HepG2 (cell line): ENCODE measurements around the gene PRR15L. TPM values are rescaled to one million over a fixed set of nuclear protein-coding genes. Genes with fewer than 3 reads are reported as not detected.
A peak's percentile ranks its signal among the peaks of the same experiment; 100 is the strongest.

Source experiments
- ATAC-seq: fragments of 200-7000 bp; cut with Tn5 transposase; 3 replicates; pipeline ENCODE4 v1.9.1; 2020; ENCODE audit warnings: mild to moderate bottlenecking, moderate library complexity
- BruUV-seq: library from RNA; stranded (reverse); fragments of 400-500 nt; replicated peaks from 2 replicates; lab custom pipeline; 2021; lab: Mats Ljungman, UMichigan
- CTCF ChIA-PET: fragments of 300-600 bp; formaldehyde crosslinking; extraction: SDS; loops from one replicate; lab custom pipeline; 2021; ENCODE audit warnings: low total read pairs, inconsistent platforms, low intra/inter-chr PET ratio; lab: Yijun Ruan, JAX
- POLR2A ChIA-PET: fragments of 350-600 bp; sonication (Branson Sonifier 250); formaldehyde crosslinking; loops from one replicate; lab custom pipeline; 2020; ENCODE audit warnings: antibody characterized with exemption, inconsistent platforms; lab: Yijun Ruan, JAX
- DNase-seq: peaks from one replicate; pipeline ENCODE4 v3.0.0-alpha.2; 2015; ENCODE audit warnings: low spot score
- FAIRE-seq: peaks from 3 replicates; lab custom pipeline; 2011; peaks lifted over from hg19 to GRCh38; lab: Jason Lieb, UNC
- H2AFZ ChIP-seq: one replicate; pipeline ENCODE4 v1.6.1; 2011; ENCODE audit warnings: low read length, inconsistent platforms
- H3K27ac ChIP-seq: fragments of 300-600 bp; 3 replicates; pipeline ENCODE4 v1.8.0; 2011; ENCODE audit warnings: mixed run types, mild to moderate bottlenecking, mixed read lengths, low read length, inconsistent platforms; ENCODE audit not compliant: insufficient read depth; ENCODE audit errors: extremely low read length
- H3K27me3 ChIP-seq, 2 experiments: fragments of 200-600 bp in 1 of 2; 2 replicates in 1 of 2; 3 replicates in 1 of 2; pipeline versions ENCODE4 v1.6.0 to v1.8.0; 2011; ENCODE audit warnings: low read length in 2 of 2, mild to moderate bottlenecking in 2 of 2, moderate library complexity in 2 of 2, inconsistent platforms in 1 of 2; ENCODE audit not compliant: insufficient read depth in 2 of 2, control insufficient read depth in 1 of 2
- H3K36me3 ChIP-seq, 2 experiments: fragments of 200-600 bp in 1 of 2; replicated peaks in 1 of 2; 2 replicates in 1 of 2; 3 replicates in 1 of 2; pipeline versions ENCODE4 v1.5.1 to v1.8.0; 2011; ENCODE audit warnings: low read length in 2 of 2, inconsistent platforms in 1 of 2; ENCODE audit not compliant: insufficient read depth in 2 of 2, control insufficient read depth in 1 of 2
- H3K4me1 ChIP-seq: 2 replicates; pipeline ENCODE4 v1.5.1; 2012; ENCODE audit warnings: low read length, inconsistent platforms; ENCODE audit not compliant: insufficient read depth
- H3K4me2 ChIP-seq: 2 replicates; pipeline ENCODE4 v1.6.0; 2011; ENCODE audit warnings: low read depth, low read length, inconsistent platforms
- H3K4me3 ChIP-seq, 3 experiments: fragments of 200-600 bp in 1 of 3; sonication (generic), shearing (Covaris generic) in 1 of 3; replicated peaks in 1 of 3; 2 replicates each; pipeline ENCODE4 v1.5.1; 2011 to 2016; ENCODE audit warnings: low read length in 3 of 3, inconsistent platforms in 2 of 3, low read depth in 2 of 3, mild to moderate bottlenecking in 2 of 3, control low read depth in 1 of 3, mixed read lengths in 1 of 3; ENCODE audit not compliant: insufficient read depth in 1 of 3
- H3K79me2 ChIP-seq: one replicate; pipeline ENCODE4 v1.6.1; 2011; ENCODE audit warnings: low read length, inconsistent platforms; ENCODE audit not compliant: insufficient read depth
- H3K9ac ChIP-seq: 2 replicates; pipeline ENCODE4 v1.6.0; 2011; ENCODE audit warnings: mild to moderate bottlenecking, low read depth, low read length, inconsistent platforms; ENCODE audit not compliant: insufficient read depth
- H3K9me3 ChIP-seq: 2 replicates; pipeline ENCODE4 v1.5.1; 2012; ENCODE audit warnings: mild to moderate bottlenecking, low read length
- H4K20me1 ChIP-seq: 2 replicates; pipeline ENCODE4 v1.6.0; 2011; ENCODE audit warnings: inconsistent platforms, mild to moderate bottlenecking, low read length, moderate library complexity; ENCODE audit not compliant: insufficient read depth
- ELF4 ChIP-seq: sonication (generic); formaldehyde crosslinking; IDR thresholded peaks from 2 replicates; pipeline ENCODE4 v1.5.0; 2020; ENCODE audit warnings: missing genetic modification reagents, mild to moderate bottlenecking, moderate library complexity, borderline replicate concordance
- FOXC1 ChIP-seq: sonication (generic); formaldehyde crosslinking; IDR thresholded peaks from 2 replicates; pipeline ENCODE4 v1.8.0; 2022; ENCODE audit warnings: mild to moderate bottlenecking, missing genetic modification reagents, borderline replicate concordance
- KLF6 ChIP-seq: IDR thresholded peaks from 2 replicates; pipeline ENCODE4 v1.8.0; 2016; ENCODE audit warnings: missing biosample characterization, missing genetic modification reagents
- MTF2 ChIP-seq: sonication (generic); formaldehyde crosslinking; IDR thresholded peaks from 2 replicates; pipeline ENCODE4 v1.5.0; 2020; ENCODE audit warnings: missing genetic modification reagents, borderline replicate concordance
- RAD21 ChIP-seq: fragments of 450-650 bp; formaldehyde crosslinking; IDR thresholded peaks from 2 replicates; pipeline ENCODE4 v1.5.0; 2020; ENCODE audit warnings: mild to moderate bottlenecking
- ZFP82 ChIP-seq: sonication (generic); formaldehyde crosslinking; IDR thresholded peaks from 2 replicates; pipeline ENCODE4 v1.5.1; 2020; ENCODE audit warnings: mild to moderate bottlenecking, missing genetic modification reagents, borderline replicate concordance
- ZNF225 ChIP-seq: sonication (generic); formaldehyde crosslinking; IDR thresholded peaks from 2 replicates; pipeline ENCODE4 v1.4.0; 2020; ENCODE audit warnings: mild to moderate bottlenecking, missing genetic modification reagents
- ZNF326 ChIP-seq: sonication (generic); formaldehyde crosslinking; IDR thresholded peaks from 2 replicates; pipeline ENCODE4 v1.4.0; 2020; ENCODE audit warnings: missing genetic modification reagents, borderline replicate concordance
- ZNF781 ChIP-seq: sonication (generic); formaldehyde crosslinking; IDR thresholded peaks from 2 replicates; pipeline ENCODE4 v1.5.1; 2020; ENCODE audit warnings: borderline replicate concordance, mild to moderate bottlenecking, missing genetic modification reagents; ENCODE audit errors: not compliant biosample characterization
- ZSCAN25 ChIP-seq: sonication (generic); formaldehyde crosslinking; IDR thresholded peaks from 2 replicates; pipeline ENCODE4 v1.8.0; 2022; ENCODE audit warnings: mild to moderate bottlenecking, missing genetic modification reagents
- ZSCAN9 ChIP-seq: IDR thresholded peaks from 2 replicates; pipeline ENCODE4 v1.6.1; 2016; ENCODE audit warnings: borderline replicate concordance
- WGBS: methylation state at CpG from one replicate; pipeline ENCODE4 v1.1.6; 2017; ENCODE audit warnings: low lambda C conversion rate; 5-methylcytosine and 5-hydroxymethylcytosine counted together
- in situ Hi-C: cut with HindIII; loops from 2 replicates; pipeline ENCODE4 v1.10.0; 2017; ENCODE audit warnings: low pct_unique_long_range_greater_than_20kb; ENCODE audit not compliant: extremely low pct_ligation_motif_present
- intact Hi-C: fragments of 100-400 bp; cut with micrococcal nuclease; formaldehyde crosslinking; loops from one replicate; pipeline ENCODE4 v1.10.0; 2022; ENCODE audit not compliant: unreplicated experiment
- polyA plus RNA-seq, 8 experiments: library from polyadenylated mRNA; depleted of rRNA in 3 of 8; stranded (reverse) in 7 of 8; unstranded in 1 of 8; fragments of >200 nt; fragmentation: Illumina TruSeq in 4 of 8; extraction: Trizol in 4 of 8; gene quantifications; 2 replicates each; pipeline versions ENCODE4 v1.2.1 to v1.2.3, GENCODE V29; 2011 to 2016; ENCODE audit warnings: low read depth in 4 of 8, missing spikeins in 1 of 8, mixed read lengths in 1 of 8; ENCODE audit not compliant: insufficient read depth in 1 of 8
- total RNA-seq, 5 experiments: library from RNA; depleted of rRNA; stranded (reverse); fragments of >200 nt; fragmentation: Illumina TruSeq; extraction: Trizol; gene quantifications; 2 replicates each; pipeline ENCODE4 v1.2.3, GENCODE V29; 2016; ENCODE audit warnings: low read depth in 1 of 5
- TF ChIP-seq, protein P1 (sequence below): sonication (generic); formaldehyde crosslinking; IDR thresholded peaks from 2 replicates; pipeline ENCODE4 v1.5.1; 2020; ENCODE audit warnings: mild to moderate bottlenecking, missing genetic modification reagents, borderline replicate concordance

The PRR15L gene
- total and polyA plus RNA-seq, 2 of the 13 experiments (the other 11 are each of a cell fraction or from before 2014, with no cell fraction given), result 0.44 to 2.0 TPM

DNA sequence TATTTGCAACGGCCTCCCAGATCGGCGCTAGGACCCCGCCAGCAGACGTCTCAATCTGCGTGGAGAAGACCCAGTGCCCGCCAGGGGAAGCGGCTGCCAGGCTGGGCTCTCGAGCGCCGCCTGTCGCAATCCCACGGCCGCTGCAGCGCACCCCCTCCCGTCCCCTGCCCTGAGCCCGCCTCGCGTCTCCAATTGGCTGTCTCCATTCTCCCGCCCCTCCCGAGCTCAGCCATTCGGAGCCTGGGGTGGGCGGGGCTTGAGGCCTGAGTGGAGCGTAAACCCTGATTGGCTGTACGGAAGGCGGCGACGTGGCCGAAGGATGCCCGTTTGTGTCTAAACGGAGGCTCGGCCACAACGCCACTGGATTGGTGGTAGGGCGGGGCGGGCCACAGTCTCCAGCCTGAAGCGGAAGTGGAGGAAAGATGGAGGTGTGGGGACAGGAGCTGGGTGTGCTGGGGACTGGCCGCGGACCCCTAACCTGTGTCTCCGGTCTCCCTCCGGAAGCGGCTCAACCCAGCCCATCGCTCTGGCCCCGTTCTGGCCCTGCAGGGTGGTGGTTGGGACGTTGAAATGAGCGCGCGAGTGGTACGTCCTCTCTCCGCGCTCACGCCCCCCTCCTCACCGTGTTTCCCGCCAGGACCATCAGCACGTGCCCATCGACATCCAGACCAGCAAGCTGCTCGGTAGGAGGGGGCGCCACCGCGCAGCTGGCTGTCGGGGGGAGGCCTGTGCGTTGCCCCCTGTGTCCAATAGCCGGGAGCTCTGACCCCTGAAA, 13.2 kb upstream of the PRR15L start, which contains the start of gene CDK5RAP3 (continued):
- TF ChIP-seq ZFP82 (CRISPR knock-in tag) (peak; percentile 98; the same call in 1 of the 2 replicates), MTF2 (CRISPR knock-in tag) (no peak; the same call in 1 of the 2 replicates), ZNF326 (CRISPR knock-in tag) (no peak), ZSCAN9 (CRISPR knock-in tag) (peak; percentile 93), ZNF781 (CRISPR knock-in tag) (peak; percentile 98), ZNF225 (CRISPR knock-in tag) (peak; percentile 94), KLF6 (CRISPR knock-in tag) (peak; percentile 79), RAD21 (peak; percentile 99)

DNA sequence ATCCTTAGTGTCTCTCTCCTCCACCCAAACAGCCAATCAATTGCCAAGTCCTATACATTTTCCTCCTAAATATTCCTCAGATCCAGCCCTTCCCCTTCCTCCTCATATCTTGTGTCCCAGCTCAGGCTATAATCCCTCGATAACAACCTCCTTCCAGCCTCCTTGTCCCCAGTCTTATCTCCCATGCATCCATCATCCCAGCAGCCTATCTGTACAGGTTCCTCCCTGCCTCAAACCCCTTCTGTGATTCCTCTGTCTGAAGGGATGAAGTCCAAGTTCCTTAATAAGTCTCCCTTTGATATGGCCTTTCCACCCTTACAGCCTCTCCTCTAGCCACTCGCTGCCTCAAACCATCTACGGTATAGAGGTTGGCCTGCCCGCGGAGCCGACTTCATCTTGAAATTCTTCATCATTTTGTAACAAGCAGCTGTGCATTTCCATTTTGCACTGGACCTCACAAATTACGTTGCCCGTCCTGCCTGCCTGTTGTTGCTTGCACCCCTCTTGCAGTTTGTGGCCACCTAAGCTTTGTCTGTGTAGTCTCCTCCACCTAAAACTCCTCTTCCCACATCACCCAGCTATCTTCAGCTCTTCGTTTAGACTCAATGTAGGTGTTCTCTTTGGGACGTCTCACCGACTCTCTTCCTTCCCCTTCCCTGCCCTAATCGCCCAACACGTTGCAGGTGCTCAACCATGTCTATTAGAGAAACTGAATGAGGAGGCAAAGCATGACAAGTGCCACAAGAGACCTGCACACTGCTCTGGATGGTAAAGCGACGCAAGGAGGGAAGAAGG, 12.4 kb upstream of the PRR15L start:
- BruUV-seq, result no TSS peak
- CTCF ChIA-PET, result interaction anchor here (0.9 to 2.1 kb wide), 6 partner anchors 21 to 129 kb away, joined by 5 to 54 read pairs (median 10); partner anchors contain the start of genes PNPO, SCRN2 and SP2
- no peaks in the 10 kb centered on the region for H4K20me1 ChIP-seq
- peaks cover 9 to 19% of the 10 kb centered on the region in 2 experiments for H3K36me3 ChIP-seq
- WGBS, result 11% methylated on average over 15 of the region's 15 CpGs
- peak overlapping the region; percentile 94 for H3K4me2 ChIP-seq
- H3K4me1 ChIP-seq, result peaks cover 59% of the 10 kb centered on the region
- DNase-seq, result no peak
- H2AFZ ChIP-seq, result peak overlapping the region; percentile 82
- intact Hi-C loops, result loop anchor here (1.0 to 2.0 kb wide), 4 partner anchors 13 to 129 kb away; partner anchors contain the start of genes PRR15L and SCRN2
- H3K9ac ChIP-seq, result peak overlapping the region; percentile 60
- in situ Hi-C loops, result no loop called here
- POLR2A ChIA-PET, result interaction anchor here (0.6 to 9.9 kb wide), 31 partner anchors 14 to 321 kb away, joined by 3 to 267 read pairs (median 4); partner anchors contain the start of genes LRRC46, MRPL10, NFE2L1 and PNPO
- H3K9me3 ChIP-seq, result no peaks in the 10 kb centered on the region
- peak overlapping the region; percentile 1 for H3K27ac ChIP-seq
- peaks cover 17% of the 10 kb centered on the region for H3K79me2 ChIP-seq
- no peaks in the 10 kb centered on the region; a peak in 1 of 5 replicates for H3K27me3 ChIP-seq
- no peak for FAIRE-seq
- peak overlapping the region; percentile 50 to 92 (median 64) for H3K4me3 ChIP-seq
- peak; percentile 18 for ATAC-seq
- TF ChIP-seq ZSCAN25 (CRISPR knock-in tag), result peak; percentile 65
- no peak for TF ChIP-seq ELF4
- TF ChIP-seq, protein P1, sequence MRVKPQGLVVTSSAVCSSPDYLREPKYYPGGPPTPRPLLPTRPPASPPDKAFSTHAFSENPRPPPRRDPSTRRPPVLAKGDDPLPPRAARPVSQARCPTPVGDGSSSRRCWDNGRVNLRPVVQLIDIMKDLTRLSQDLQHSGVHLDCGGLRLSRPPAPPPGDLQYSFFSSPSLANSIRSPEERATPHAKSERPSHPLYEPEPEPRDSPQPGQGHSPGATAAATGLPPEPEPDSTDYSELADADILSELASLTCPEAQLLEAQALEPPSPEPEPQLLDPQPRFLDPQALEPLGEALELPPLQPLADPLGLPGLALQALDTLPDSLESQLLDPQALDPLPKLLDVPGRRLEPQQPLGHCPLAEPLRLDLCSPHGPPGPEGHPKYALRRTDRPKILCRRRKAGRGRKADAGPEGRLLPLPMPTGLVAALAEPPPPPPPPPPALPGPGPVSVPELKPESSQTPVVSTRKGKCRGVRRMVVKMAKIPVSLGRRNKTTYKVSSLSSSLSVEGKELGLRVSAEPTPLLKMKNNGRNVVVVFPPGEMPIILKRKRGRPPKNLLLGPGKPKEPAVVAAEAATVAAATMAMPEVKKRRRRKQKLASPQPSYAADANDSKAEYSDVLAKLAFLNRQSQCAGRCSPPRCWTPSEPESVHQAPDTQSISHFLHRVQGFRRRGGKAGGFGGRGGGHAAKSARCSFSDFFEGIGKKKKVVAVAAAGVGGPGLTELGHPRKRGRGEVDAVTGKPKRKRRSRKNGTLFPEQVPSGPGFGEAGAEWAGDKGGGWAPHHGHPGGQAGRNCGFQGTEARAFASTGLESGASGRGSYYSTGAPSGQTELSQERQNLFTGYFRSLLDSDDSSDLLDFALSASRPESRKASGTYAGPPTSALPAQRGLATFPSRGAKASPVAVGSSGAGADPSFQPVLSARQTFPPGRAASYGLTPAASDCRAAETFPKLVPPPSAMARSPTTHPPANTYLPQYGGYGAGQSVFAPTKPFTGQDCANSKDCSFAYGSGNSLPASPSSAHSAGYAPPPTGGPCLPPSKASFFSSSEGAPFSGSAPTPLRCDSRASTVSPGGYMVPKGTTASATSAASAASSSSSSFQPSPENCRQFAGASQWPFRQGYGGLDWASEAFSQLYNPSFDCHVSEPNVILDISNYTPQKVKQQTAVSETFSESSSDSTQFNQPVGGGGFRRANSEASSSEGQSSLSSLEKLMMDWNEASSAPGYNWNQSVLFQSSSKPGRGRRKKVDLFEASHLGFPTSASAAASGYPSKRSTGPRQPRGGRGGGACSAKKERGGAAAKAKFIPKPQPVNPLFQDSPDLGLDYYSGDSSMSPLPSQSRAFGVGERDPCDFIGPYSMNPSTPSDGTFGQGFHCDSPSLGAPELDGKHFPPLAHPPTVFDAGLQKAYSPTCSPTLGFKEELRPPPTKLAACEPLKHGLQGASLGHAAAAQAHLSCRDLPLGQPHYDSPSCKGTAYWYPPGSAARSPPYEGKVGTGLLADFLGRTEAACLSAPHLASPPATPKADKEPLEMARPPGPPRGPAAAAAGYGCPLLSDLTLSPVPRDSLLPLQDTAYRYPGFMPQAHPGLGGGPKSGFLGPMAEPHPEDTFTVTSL (CRISPR knock-in tag), result no peak
- 0 out of 2 replicates have a peak, but pooled peaks have one; percentile 2 for TF ChIP-seq FOXC1 (CRISPR knock-in tag)
